Spleen (tissue), 11 donors: ENCODE results near the gene CYP39A1. TPM values are rescaled to one million over a fixed set of nuclear protein-coding genes. Genes with fewer than 3 reads are reported as not detected.

Experiments used
- DNase-seq: peaks from one replicate; pipeline ENCODE4 v3.0.0-alpha.2; 2020
- H3K27ac ChIP-seq, 8 donors: fragments of 200-600 bp; sonication (generic) in 7 of 8; 1 replicate in 4 of 8; 2 replicates in 4 of 8; pipeline versions ENCODE4 v1.5.0 to v1.8.0; 2016 to 2021; ENCODE audit warnings: inconsistent platforms in 4 of 8, mild to moderate bottlenecking in 4 of 8, moderate library complexity in 1 of 8
- H3K27me3 ChIP-seq, 7 donors: fragments of 200-600 bp; sonication (generic) in 6 of 7; replicated peaks in 1 of 7; 1 replicate in 4 of 7; 2 replicates in 3 of 7; pipeline versions ENCODE4 v1.5.0 to v1.8.0; 2016 to 2021; ENCODE audit warnings: inconsistent platforms in 3 of 7, mild to moderate bottlenecking in 1 of 7
- H3K36me3 ChIP-seq, 6 donors: fragments of 200-600 bp; sonication (generic) in 5 of 6; 1 replicate in 4 of 6; 2 replicates in 2 of 6; pipeline versions ENCODE4 v1.5.0 to v1.8.0; 2016 to 2021; ENCODE audit warnings: inconsistent platforms in 2 of 6
- H3K4me1 ChIP-seq, 6 donors: fragments of 200-600 bp; sonication (generic) in 5 of 6; 1 replicate in 3 of 6; 2 replicates in 3 of 6; pipeline versions ENCODE4 v1.5.0 to v1.8.0; 2016 to 2021; ENCODE audit warnings: inconsistent platforms in 3 of 6
- H3K4me3 ChIP-seq, 8 donors: fragments of 200-600 bp; sonication (generic) in 7 of 8; 1 replicate in 4 of 8; 2 replicates in 4 of 8; pipeline versions ENCODE4 v1.5.0 to v1.8.0; 2016 to 2021; ENCODE audit warnings: inconsistent platforms in 4 of 8, mild to moderate bottlenecking in 4 of 8, moderate library complexity in 2 of 8
- H3K9me3 ChIP-seq, 8 donors: fragments of 200-600 bp; sonication (generic) in 7 of 8; 1 replicate in 4 of 8; 2 replicates in 4 of 8; pipeline versions ENCODE4 v1.5.0 to v1.8.0; 2016 to 2021; ENCODE audit warnings: inconsistent platforms in 4 of 8
- POLR2A ChIP-seq, 3 donors: fragments of 450-650 bp; IDR thresholded peaks; one replicate each; pipeline ENCODE4 v1.5.1; 2017; ENCODE audit warnings: antibody characterized with exemption in 3 of 3, mild to moderate bottlenecking in 1 of 3
- POLR2AphosphoS5 ChIP-seq, 3 donors: sonication (generic); formaldehyde crosslinking; IDR thresholded peaks; one replicate each; pipeline ENCODE4 v1.5.1; 2017; ENCODE audit warnings: antibody characterized with exemption in 3 of 3
- WGBS, 5 donors: extraction: QIAGEN DNeasy Blood & Tissue Kit in 3 of 5; methylation state at CpG; one replicate each; pipeline versions ENCODE4 v1.1.5 to v1.1.7; 2013 to 2018; 5-methylcytosine and 5-hydroxymethylcytosine counted together
- intact Hi-C: fragments of 100-400 bp; cut with DNase I; formaldehyde crosslinking; loops from one replicate; pipeline ENCODE4 v1.15.0; 2023; ENCODE audit warnings: low total_unique reads
- polyA plus RNA-seq, 3 donors: library from polyadenylated mRNA; stranded (reverse); fragments of 200-250 nt; gene quantifications; one replicate each; pipeline ENCODE4 v1.2.1, GENCODE V29; 2013
- total RNA-seq, 7 donors: library from RNA; depleted of rRNA in 3 of 7; stranded (reverse); fragments of >200 nt in 3 of 7; fragmentation: NEBNext Ultra II Directional in 4 of 7; extraction: Animal tissue kit (Norgen Biotek cat#: 25700) in 4 of 7; gene quantifications; one replicate each; pipeline versions ENCODE4 v1.1.0 to v1.2.1, GENCODE V29; 2016 to 2021
- TF ChIP-seq, protein P1 (sequence below), 11 experiments: fragments of 200-600 bp in 7 of 11; fragments of 450-650 bp in 4 of 11; sonication (generic) in 4 of 11; IDR thresholded peaks in 8 of 11; conservative IDR thresholded peaks in 3 of 11; 1 replicate in 7 of 11; 2 replicates in 4 of 11; pipeline versions ENCODE4 v1.4.0 to v1.8.0; 2016 to 2021; ENCODE audit warnings: antibody characterized with exemption in 11 of 11, inconsistent platforms in 4 of 11, mild to moderate bottlenecking in 1 of 11
- donor health status: healthy with polysubstance abuse.
- donor health status: DM: no; HTN: no; CAD: no; lungs with moderate emphysema.
- donor health status: DM: no; HTN: no; CAD: no.
- donor health status: Bipolar disorder and iron deficiency.
- donor health status: healthy.
- donor health status: DM: no; HTN: no; CAD: no.
- donor health status: DM: yes; HTN: yes; CAD: no.

The CYP39A1 gene
- total and polyA plus RNA-seq, 10 donors = 0.39 to 2.8 (median 0.91) TPM

- H3K9me3 ChIP-seq = peaks cover 0 to 3% (median 0%) of the 10 kb centered on the region in 8 donors
- no peaks in the 10 kb centered on the region for H3K36me3 ChIP-seq
- no peaks in the 10 kb centered on the region for H3K27me3 ChIP-seq
- intact Hi-C loops = no loop called here
- H3K27ac ChIP-seq = no peak overlapping the region
- H3K4me3 ChIP-seq = no peak overlapping the region
- TF ChIP-seq, protein P1, sequence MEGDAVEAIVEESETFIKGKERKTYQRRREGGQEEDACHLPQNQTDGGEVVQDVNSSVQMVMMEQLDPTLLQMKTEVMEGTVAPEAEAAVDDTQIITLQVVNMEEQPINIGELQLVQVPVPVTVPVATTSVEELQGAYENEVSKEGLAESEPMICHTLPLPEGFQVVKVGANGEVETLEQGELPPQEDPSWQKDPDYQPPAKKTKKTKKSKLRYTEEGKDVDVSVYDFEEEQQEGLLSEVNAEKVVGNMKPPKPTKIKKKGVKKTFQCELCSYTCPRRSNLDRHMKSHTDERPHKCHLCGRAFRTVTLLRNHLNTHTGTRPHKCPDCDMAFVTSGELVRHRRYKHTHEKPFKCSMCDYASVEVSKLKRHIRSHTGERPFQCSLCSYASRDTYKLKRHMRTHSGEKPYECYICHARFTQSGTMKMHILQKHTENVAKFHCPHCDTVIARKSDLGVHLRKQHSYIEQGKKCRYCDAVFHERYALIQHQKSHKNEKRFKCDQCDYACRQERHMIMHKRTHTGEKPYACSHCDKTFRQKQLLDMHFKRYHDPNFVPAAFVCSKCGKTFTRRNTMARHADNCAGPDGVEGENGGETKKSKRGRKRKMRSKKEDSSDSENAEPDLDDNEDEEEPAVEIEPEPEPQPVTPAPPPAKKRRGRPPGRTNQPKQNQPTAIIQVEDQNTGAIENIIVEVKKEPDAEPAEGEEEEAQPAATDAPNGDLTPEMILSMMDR (IDR thresholded peaks at IDR 0.05 in 8 of 11, conservative IDR thresholded peaks at IDR 0.05 in 3 of 11) = no peak
- no peak for TF ChIP-seq POLR2A (IDR thresholded peaks at IDR 0.05)
- DNase-seq = no peak
- no peaks in the 10 kb centered on the region for H3K4me1 ChIP-seq
These were observed 131.1 kb downstream of the CYP39A1 start for GRCh38 chr6:46521464-46521971.

- intact Hi-C loops = no loop called here
- no peaks in the 10 kb centered on the region for H3K27me3 ChIP-seq
- no peak overlapping the region for H3K4me3 ChIP-seq
- no peaks in the 10 kb centered on the region for H3K4me1 ChIP-seq
- H3K36me3 ChIP-seq = no peaks in the 10 kb centered on the region
- TF ChIP-seq POLR2AphosphoS5 (IDR thresholded peaks at IDR 0.05) (no peak), POLR2A (IDR thresholded peaks at IDR 0.05) (no peak)
- TF ChIP-seq, protein P1 (IDR thresholded peaks at IDR 0.05 in 8 of 11, conservative IDR thresholded peaks at IDR 0.05 in 3 of 11) = no peak
- no peaks in the 10 kb centered on the region for H3K9me3 ChIP-seq
- no peak overlapping the region for H3K27ac ChIP-seq
- DNase-seq = no peak
These were observed 135.4 kb downstream of the CYP39A1 start for GRCh38 chr6:46517202-46517601.

GRCh38 chr6:46513533-46513932 lies 139.1 kb downstream of the CYP39A1 start:
- Histone ChIP-seq H3K36me3 (no peaks in the 10 kb centered on the region), H3K4me3 (no peak overlapping the region), H3K27me3 (no peaks in the 10 kb centered on the region), H3K4me1 (no peaks in the 10 kb centered on the region), H3K9me3 (no peaks in the 10 kb centered on the region), H3K27ac (no peak overlapping the region)
- intact Hi-C loops = no loop called here
- WGBS, 5 donors = 82 to 87% (median 85%) methylated on average over 2 of the region's 2 CpGs
- DNase-seq = no peak
- TF ChIP-seq POLR2AphosphoS5 (IDR thresholded peaks at IDR 0.05) = no peak
- TF ChIP-seq POLR2A (IDR thresholded peaks at IDR 0.05) = no peak
- TF ChIP-seq, protein P1 (IDR thresholded peaks at IDR 0.05 in 8 of 11, conservative IDR thresholded peaks at IDR 0.05 in 3 of 11) = no peak

DNA sequence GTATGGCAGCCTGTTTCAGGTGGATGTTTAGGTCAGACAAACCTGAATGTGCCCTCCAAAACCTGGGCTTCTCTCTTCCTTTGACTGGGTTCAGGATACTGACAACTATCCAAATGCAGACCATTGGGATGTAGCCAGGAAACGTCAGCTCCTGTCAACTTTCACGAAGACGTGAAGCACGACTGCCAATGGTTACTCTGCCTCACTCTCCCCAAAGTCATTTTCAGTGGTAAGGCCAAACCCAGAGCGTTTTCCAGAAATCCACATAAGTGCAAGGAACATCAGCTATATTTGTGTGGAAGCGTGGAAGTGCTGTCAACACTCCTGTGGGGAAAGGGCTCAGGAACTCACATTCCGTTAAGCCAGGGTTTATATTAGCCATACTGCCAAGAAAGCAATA lies 141.3 kb downstream of the CYP39A1 start:
- WGBS, 5 donors = 83 to 92% (median 88%) methylated on average over 7 of the region's 7 CpGs
- intact Hi-C loops = no loop called here
- TF ChIP-seq POLR2A (IDR thresholded peaks at IDR 0.05) (no peak), POLR2AphosphoS5 (IDR thresholded peaks at IDR 0.05) (no peak)
- TF ChIP-seq, protein P1 (IDR thresholded peaks at IDR 0.05 in 8 of 11, conservative IDR thresholded peaks at IDR 0.05 in 3 of 11) = no peak
- Histone ChIP-seq H3K27ac (peak overlapping the region in 1 of 8 donors; percentile 5), H3K4me1 (no peaks in the 10 kb centered on the region), H3K36me3 (no peaks in the 10 kb centered on the region), H3K4me3 (no peak overlapping the region), H3K9me3 (no peaks in the 10 kb centered on the region), H3K27me3 (no peaks in the 10 kb centered on the region)
- no peak for DNase-seq
